Measurements from ENCODE around the gene HJURP.

The HJURP gene

GRCh38 chr2:233835230-233836186 is 18.8 kb downstream of the HJURP start:
- H3K36me3 ChIP-seq = peaks cover 63% of the 10 kb centered on the region
- no peaks in the 10 kb centered on the region for H3K9me3 ChIP-seq (ENCODE audit: severe bottlenecking)
- no peak for TF ChIP-seq CTCF (IDR thresholded peaks at IDR 0.05; ENCODE audit: low read depth, low read length)
- DNase-seq = no peak
- no peak overlapping the region for H3K27ac ChIP-seq
- H3K4me3 ChIP-seq (ENCODE audit: low read depth, low read length) = no peak overlapping the region
- H3K27me3 ChIP-seq (ENCODE audit: insufficient read depth, low read depth, severe bottlenecking) = no peaks in the 10 kb centered on the region

- Histone ChIP-seq H3K4me3 (ENCODE audit: low read depth, low read length) (no peak overlapping the region), H3K9me3 (ENCODE audit: severe bottlenecking) (no peaks in the 10 kb centered on the region), H3K27ac (no peak overlapping the region), H3K36me3 (peaks cover 42% of the 10 kb centered on the region), H3K27me3 (ENCODE audit: insufficient read depth, low read depth, severe bottlenecking) (no peaks in the 10 kb centered on the region)
- no peak for TF ChIP-seq CTCF (IDR thresholded peaks at IDR 0.05; ENCODE audit: low read depth, low read length)
- DNase-seq = no peak
Measured at GRCh38 chr2:233833345-233833744, 21.0 kb downstream of the HJURP start.

DNA sequence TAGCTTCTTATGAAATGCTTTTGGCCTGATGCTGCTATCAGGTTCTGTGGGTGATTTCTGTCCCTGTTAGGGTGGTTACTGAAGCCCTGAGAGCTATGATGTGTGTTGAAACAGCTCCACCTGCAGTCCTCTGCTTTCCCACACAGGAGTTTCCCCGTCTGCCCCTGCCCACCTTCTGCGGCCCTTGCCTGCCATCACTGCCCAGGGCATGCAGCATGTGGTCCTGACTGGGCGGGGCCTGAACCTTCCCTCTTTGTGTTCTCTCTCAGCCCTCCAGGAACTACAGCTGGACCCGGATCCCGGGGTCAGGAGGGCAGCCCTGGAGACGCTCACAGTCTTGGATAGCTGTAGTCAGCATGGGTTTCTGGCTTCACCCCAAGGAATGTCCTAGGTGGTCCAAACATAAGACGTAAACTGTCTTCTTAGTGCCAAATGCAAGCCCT is 21.4 kb downstream of the HJURP start:
- Histone ChIP-seq H3K27ac (no peak overlapping the region), H3K4me3 (ENCODE audit: low read depth, low read length) (no peak overlapping the region), H3K27me3 (ENCODE audit: insufficient read depth, low read depth, severe bottlenecking) (no peaks in the 10 kb centered on the region), H3K36me3 (peaks cover 38% of the 10 kb centered on the region), H3K9me3 (ENCODE audit: severe bottlenecking) (no peaks in the 10 kb centered on the region)
- DNase-seq = peak; percentile 72
- TF ChIP-seq CTCF (IDR thresholded peaks at IDR 0.05; ENCODE audit: low read depth, low read length) = peak; percentile 84

- H3K27me3 ChIP-seq (ENCODE audit: insufficient read depth, low read depth, severe bottlenecking) = no peaks in the 10 kb centered on the region
- H3K27ac ChIP-seq = no peak overlapping the region
- H3K36me3 ChIP-seq = peaks cover 33% of the 10 kb centered on the region
- H3K4me3 ChIP-seq (ENCODE audit: low read depth, low read length) = no peak overlapping the region
- TF ChIP-seq CTCF (IDR thresholded peaks at IDR 0.05; ENCODE audit: low read depth, low read length) = no peak
- DNase-seq = no peak
- H3K9me3 ChIP-seq (ENCODE audit: severe bottlenecking) = no peaks in the 10 kb centered on the region
Measured at GRCh38 chr2:233832414-233832813, 21.9 kb downstream of the HJURP start.

DNA sequence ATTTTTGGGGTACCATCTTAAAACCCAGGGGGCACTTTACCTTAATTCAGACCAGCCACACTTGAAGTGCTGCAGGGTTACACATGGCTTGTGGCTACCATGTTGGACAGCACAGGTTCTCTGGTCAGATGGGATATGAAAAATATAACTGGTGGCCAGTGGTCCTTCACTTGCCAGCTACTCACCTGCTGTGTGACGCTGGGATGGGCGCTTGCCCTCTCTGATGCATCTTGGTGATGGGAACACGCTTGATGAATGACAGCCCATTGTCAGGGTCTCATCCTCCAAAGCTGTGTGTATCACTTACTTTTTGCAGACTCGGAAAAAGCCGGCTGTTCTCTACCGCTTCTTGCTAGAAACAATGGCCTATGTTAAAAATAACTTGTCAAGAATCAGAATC is 22.5 kb downstream of the HJURP start:
- TF ChIP-seq CTCF (IDR thresholded peaks at IDR 0.05; ENCODE audit: low read depth, low read length) = no peak
- H3K27me3 ChIP-seq (ENCODE audit: insufficient read depth, low read depth, severe bottlenecking) = no peaks in the 10 kb centered on the region
- H3K9me3 ChIP-seq (ENCODE audit: severe bottlenecking) = no peaks in the 10 kb centered on the region
- H3K4me3 ChIP-seq (ENCODE audit: low read depth, low read length) = no peak overlapping the region
- H3K36me3 ChIP-seq = peaks cover 28% of the 10 kb centered on the region
- DNase-seq = peak; percentile 2
- H3K27ac ChIP-seq = no peak overlapping the region
